HAP-1 (cell line): Measurements from ENCODE around the gene RPLP2.

Experiments used
- DNase-seq, 2 experiments: peaks; one replicate each; pipeline ENCODE4 v3.0.0-alpha.2; 2016 to 2020; ENCODE audit warnings: low spot score in 2 of 2
- H3K27me3 ChIP-seq: fragments of 250-450 bp; sonication (Bioruptor Pico); 2 replicates; pipeline ENCODE4 v1.5.1; 2020; ENCODE audit warnings: low read depth, mild to moderate bottlenecking, moderate library complexity
- H3K36me3 ChIP-seq: fragments of 250-450 bp; sonication (Bioruptor Pico); replicated peaks from 2 replicates; pipeline ENCODE4 v1.5.1; 2020; ENCODE audit warnings: mild to moderate bottlenecking
- H3K4me1 ChIP-seq: fragments of 250-450 bp; sonication (Bioruptor Pico); 2 replicates; pipeline ENCODE4 v1.5.1; 2020; ENCODE audit warnings: mild to moderate bottlenecking
- H3K4me3 ChIP-seq: fragments of 250-450 bp; sonication (Bioruptor Pico); 2 replicates; pipeline ENCODE4 v1.5.1; 2020; ENCODE audit warnings: mild to moderate bottlenecking, moderate library complexity
- H3K9me3 ChIP-seq: fragments of 250-450 bp; sonication (Bioruptor Pico); 2 replicates; pipeline ENCODE4 v1.5.1; 2020; ENCODE audit warnings: mild to moderate bottlenecking, moderate library complexity
- in situ Hi-C: fragments of 300-500 bp; cut with MboI; formaldehyde crosslinking; loops from 3 replicates; pipeline ENCODE4 v1.14.3; 2020; ENCODE audit warnings: low sequenced_read_pairs, inconsistent platforms, mixed read lengths

Gene RPLP2

DNA sequence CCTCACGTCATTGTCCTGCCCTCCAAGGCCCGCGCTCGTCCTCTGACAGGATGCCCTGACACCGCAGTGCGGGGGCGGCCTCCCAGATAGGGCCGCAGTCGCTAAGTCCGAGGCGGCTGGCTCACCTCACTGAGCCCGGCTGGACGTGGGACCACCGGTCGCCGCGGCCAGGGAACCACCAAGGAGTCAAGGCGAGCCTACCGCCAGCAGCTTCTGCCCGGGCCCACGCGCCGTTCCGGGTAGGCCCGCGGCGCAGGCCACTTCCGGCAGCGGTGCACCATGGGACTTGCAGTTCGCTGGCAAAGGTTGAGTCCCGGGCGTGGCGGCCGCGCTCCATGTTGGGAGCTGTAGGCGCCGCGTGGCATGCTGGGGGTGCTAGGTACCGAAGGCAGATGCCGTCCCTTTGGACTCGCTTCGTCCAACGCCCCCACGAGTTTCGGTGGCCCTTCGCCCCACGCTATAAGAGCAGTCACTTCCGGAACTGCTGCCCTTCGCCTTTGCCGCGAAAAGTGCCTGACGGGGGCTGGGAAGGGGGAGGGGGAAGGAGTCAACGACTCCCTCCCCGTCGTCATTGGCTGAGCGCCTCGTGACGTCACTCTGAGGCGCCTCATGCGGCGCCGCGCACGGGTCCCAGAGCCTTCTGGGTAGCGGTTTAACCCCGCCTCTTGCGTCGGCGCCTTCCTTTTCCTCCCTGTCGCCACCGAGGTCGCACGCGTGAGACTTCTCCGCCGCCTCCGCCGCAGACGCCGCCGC is at the start of gene RPLP2:
Gene RPLP2 (plus strand): TSS at position 681 of the 753 bp plus-strand sequence. CDS start 268 bp downstream, outside the sequence.
- Histone ChIP-seq H3K4me1 (peaks cover 20% of the 10 kb centered on the region), H3K36me3 (peaks cover 48% of the 10 kb centered on the region), H3K27me3 (no peaks in the 10 kb centered on the region), H3K4me3 (peak within 1 kb of the TSS; percentile 98), H3K9me3 (no peaks in the 10 kb centered on the region)
- peak; percentile 89 to 97 for DNase-seq
- in situ Hi-C loops: no loop called here

DNA sequence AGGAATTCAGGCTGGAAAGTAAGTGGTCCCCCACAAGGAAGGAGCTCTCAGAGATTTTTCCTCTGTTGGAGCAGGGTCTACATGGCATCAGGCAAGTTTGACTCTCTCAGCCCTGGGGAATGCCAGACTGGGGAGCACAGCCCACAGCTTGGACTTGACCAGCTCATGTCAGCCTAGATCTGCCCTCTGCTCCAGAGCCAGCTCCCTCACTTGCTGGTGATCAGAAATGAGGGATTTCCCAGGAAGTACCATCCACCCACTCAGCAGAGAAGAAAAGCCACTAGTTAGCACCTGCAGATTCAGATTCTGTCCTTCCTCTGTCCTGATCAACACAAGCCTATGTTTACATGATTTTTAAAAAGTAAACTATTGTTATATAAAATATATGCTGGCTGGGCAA is 49.5 kb upstream of the RPLP2 start:
- Histone ChIP-seq H3K4me3 (no peak overlapping the region), H3K27me3 (no peaks in the 10 kb centered on the region), H3K4me1 (no peaks in the 10 kb centered on the region), H3K9me3 (no peaks in the 10 kb centered on the region), H3K36me3 (peaks cover 85% of the 10 kb centered on the region)
- DNase-seq: no peak
- in situ Hi-C loops: loop anchor here (10.0 to 25.0 kb wide), 2 partner anchors 115 to 198 kb away; partner anchors contain the start of genes LMNTD2 and RASSF7

DNA sequence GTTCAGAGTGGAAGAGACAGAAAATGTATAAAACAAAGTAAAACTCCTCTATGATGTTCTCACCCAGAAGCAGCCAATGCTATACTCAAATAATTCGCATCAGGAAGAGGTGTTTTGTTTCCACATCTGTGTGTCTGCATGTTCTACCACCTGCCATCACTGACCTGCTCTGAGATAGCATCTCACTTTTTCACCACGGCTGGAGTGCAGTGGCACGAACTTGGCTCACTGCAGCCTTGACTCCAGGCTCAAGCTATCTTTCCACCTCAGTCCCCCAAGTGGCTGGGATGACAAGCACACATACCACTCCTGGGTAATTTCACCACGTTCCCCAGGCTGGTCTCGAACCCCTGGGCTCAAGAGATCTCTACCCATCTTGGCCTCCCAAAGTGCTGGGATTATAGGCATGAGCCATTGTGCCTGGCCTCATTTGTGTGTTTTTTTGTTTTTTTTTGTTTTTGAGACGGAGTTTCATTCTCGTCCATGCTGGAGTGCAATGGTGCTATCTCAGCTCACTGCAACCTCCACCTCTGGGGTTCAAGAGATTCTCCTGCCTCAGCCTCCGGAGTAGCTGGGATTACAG is 48.1 kb upstream of the RPLP2 start:
- DNase-seq: no peak
- Histone ChIP-seq H3K4me3 (no peak overlapping the region), H3K27me3 (no peaks in the 10 kb centered on the region), H3K9me3 (no peaks in the 10 kb centered on the region), H3K4me1 (no peaks in the 10 kb centered on the region), H3K36me3 (peaks cover 89% of the 10 kb centered on the region)
- in situ Hi-C loops: loop anchor here (10.0 to 25.0 kb wide), 2 partner anchors 117 to 199 kb away; partner anchors contain the start of genes LMNTD2 and RASSF7

DNA sequence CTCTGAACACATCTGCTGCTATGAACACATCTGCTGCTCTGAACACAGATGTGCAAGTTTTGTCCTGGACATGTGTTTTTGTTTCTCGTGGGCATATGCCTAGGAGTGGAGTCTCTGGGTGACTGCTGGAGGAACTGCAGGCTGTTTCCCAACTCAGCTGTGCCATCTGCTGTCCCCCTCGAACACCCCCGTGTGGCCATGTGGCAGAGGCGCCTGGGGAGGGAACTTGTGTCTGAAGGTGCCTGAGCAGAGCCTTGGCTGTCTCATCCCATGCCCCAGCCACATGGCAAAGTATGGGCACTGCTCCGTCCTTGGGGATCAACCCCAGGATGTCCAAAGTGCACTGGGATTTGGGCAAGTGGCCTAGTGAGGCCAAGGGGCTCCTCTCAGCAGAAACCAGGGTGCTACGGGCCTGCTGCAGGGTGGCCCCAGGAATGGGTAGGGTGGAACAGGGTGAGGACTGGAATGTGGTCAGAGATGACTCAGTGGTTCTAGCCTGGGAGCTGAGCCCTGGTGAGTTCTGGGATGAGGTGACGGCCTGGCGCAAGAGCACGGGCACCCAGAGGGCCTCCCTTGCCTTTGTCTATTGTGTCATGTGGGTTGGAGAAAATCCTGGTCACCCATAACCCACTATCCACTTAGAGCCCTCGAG is 47.2 kb upstream of the RPLP2 start:
- H3K4me1 ChIP-seq: no peaks in the 10 kb centered on the region
- peaks cover 89% of the 10 kb centered on the region for H3K36me3 ChIP-seq
- peak in 1 of 2 experiments; percentile 45 for DNase-seq
- H3K9me3 ChIP-seq: no peaks in the 10 kb centered on the region
- H3K27me3 ChIP-seq: no peaks in the 10 kb centered on the region
- no peak overlapping the region for H3K4me3 ChIP-seq
- in situ Hi-C loops: loop anchor here (10.0 to 25.0 kb wide), 2 partner anchors 118 to 200 kb away; partner anchors contain the start of genes LMNTD2 and RASSF7

DNA sequence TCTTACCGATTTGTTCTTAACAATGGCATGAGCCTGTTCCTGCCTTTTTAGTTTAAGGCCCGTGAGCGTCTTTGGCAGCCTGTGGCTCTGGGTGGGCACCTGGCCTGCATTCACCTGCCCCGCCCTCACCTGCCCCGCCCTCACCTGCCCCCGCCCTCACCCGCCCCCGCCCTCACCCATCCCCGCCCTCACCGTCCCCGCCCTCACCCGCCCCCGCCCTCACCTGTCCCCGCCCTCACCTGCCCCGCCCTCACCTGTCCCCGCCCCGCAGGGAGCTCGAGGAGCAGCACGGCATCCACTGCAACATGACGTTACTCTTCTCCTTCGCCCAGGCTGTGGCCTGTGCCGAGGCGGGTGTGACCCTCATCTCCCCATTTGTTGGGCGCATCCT is 46.7 kb upstream of the RPLP2 start:
- no peaks in the 10 kb centered on the region for H3K4me1 ChIP-seq
- no peaks in the 10 kb centered on the region for H3K27me3 ChIP-seq
- in situ Hi-C loops: loop anchor here (10.0 to 25.0 kb wide), 2 partner anchors 118 to 201 kb away; partner anchors contain the start of genes LMNTD2 and RASSF7
- peaks cover 84% of the 10 kb centered on the region for H3K36me3 ChIP-seq
- no peak for DNase-seq
- H3K9me3 ChIP-seq: no peaks in the 10 kb centered on the region
- H3K4me3 ChIP-seq: no peak overlapping the region

DNA sequence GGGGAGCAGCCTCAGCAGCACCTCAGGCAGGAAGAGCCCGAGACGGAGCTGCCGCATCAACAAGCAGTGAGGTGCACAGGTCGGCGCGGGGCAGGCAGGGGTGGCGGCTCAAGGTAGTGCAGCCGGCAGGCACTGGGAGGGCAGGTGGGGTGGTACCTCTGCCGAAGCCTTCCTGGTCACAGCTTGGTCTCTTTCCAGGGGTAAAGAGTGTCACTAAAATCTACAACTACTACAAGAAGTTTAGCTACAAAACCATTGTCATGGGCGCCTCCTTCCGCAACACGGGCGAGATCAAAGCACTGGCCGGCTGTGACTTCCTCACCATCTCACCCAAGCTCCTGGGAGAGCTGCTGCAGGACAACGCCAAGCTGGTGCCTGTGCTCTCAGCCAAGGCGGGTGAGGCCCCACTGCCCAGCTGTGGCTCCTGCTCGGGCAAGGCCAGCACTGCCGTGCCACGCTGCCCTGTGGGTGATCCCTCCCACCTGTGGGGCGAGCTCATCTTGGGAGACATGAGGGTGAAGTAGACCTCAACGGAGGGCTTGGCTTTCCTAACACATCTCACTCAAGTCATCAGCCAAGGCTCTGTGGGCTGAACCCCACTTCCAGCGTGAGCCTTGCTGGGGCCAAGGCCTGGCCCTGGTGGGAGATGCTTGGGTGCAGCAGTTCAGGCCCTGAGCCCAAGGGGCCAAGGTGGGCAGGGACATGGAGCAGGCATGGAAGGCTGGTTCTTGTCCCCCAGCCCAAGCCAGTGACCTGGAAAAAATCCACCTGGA is 46.0 kb upstream of the RPLP2 start:
- H3K4me3 ChIP-seq: no peak overlapping the region
- no peak for DNase-seq
- no peaks in the 10 kb centered on the region for H3K9me3 ChIP-seq
- in situ Hi-C loops: loop anchor here (10.0 to 25.0 kb wide), 2 partner anchors 119 to 201 kb away; partner anchors contain the start of genes LMNTD2 and RASSF7
- no peaks in the 10 kb centered on the region for H3K4me1 ChIP-seq
- H3K27me3 ChIP-seq: no peaks in the 10 kb centered on the region
- H3K36me3 ChIP-seq: peaks cover 80% of the 10 kb centered on the region

DNA sequence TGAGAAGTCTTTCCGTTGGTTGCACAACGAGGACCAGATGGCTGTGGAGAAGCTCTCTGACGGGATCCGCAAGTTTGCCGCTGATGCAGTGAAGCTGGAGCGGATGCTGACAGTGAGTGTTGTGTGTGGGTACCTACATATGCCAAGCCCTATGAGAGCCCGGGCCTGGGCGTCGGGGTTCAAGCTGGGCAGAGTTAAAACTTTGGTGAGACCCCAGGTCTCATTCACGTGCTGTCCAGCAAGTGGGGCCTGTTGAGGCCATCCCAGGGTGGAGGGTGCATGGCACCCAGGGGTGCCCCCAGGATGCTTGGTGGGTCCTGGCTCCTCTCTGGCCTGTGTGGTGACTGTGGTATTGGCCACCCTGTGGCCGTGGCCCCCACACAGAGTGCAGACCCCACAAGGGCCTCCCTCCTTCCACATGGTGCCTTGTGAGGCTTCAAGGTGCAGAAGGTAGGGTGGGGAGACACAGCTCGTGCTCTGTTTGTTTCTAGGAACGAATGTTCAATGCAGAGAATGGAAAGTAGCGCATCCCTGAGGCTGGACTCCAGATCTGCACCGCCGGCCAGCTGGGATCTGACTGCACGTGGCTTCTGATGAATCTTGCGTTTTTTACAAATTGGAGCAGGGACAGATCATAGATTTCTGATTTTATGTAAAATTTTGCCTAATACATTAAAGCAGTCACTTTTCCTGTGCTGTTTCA is 45.3 kb upstream of the RPLP2 start:
- Histone ChIP-seq H3K4me3 (no peak overlapping the region), H3K36me3 (peaks cover 76% of the 10 kb centered on the region), H3K4me1 (no peaks in the 10 kb centered on the region), H3K27me3 (no peaks in the 10 kb centered on the region), H3K9me3 (no peaks in the 10 kb centered on the region)
- in situ Hi-C loops: loop anchor here (10.0 to 25.0 kb wide), 2 partner anchors 120 to 202 kb away; partner anchors contain the start of genes LMNTD2 and RASSF7
- no peak for DNase-seq

DNA sequence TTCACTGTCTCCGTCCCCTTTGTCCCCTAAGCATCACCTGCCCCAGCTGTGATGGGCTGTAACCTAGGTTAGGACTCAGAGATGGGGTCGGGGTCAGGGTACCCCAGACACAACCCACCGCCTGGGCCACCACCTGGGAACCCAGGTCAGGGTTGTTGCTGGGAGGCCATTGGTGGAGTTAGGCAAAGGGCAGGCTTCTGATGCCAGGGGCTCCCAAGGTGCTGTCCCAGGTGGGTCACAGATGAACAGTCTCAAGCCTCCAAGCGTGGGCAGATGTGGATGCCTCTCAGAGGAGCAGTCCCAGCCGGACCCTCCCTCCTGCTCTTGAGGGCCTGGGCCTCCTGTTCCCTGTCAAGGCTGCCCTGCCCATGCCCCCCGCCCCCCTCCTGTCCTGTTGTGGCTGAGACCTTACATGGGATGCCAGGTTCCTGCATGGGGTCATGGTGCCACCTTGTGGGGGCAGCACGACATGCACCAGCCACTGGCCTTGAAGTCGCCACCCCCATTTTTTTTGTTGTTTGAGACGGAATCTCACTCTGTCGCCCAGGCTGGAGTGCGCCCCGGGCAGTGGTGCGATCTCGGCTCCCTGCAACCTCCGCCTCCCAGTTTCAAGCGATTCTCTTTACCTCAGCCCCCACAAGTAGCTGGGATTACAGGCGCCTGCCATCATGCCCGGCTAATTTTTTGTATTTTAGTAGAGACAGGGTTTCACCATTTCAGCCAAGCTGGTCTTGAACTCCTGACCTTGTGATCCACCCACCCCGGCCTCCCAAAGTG is 44.6 kb upstream of the RPLP2 start:
- no peak overlapping the region for H3K4me3 ChIP-seq
- DNase-seq: peak in 1 of 2 experiments; percentile 80
- H3K9me3 ChIP-seq: no peaks in the 10 kb centered on the region
- H3K36me3 ChIP-seq: peaks cover 75% of the 10 kb centered on the region
- in situ Hi-C loops: loop anchor here (10.0 to 25.0 kb wide), 2 partner anchors 120 to 203 kb away; partner anchors contain the start of genes LMNTD2 and RASSF7
- H3K27me3 ChIP-seq: no peaks in the 10 kb centered on the region
- H3K4me1 ChIP-seq: no peaks in the 10 kb centered on the region

DNA sequence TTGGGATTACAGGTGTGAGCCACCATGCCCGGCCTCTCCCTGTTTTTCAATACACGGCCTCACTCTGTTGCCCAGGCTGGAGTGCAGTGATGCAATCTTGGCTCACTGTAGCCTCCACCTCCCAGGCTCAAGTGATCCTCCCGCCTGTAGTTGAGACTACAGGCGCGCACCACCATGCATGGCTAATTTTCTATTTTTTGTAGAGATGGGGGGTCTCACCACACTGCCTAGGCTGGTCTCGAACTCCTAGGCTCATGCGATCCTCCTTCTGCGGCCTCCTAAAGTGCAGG is 44.0 kb upstream of the RPLP2 start:
- Histone ChIP-seq H3K27me3 (no peaks in the 10 kb centered on the region), H3K4me3 (no peak overlapping the region), H3K4me1 (no peaks in the 10 kb centered on the region), H3K36me3 (peaks cover 75% of the 10 kb centered on the region), H3K9me3 (no peaks in the 10 kb centered on the region)
- DNase-seq: no peak
- in situ Hi-C loops: loop anchor here (10.0 to 25.0 kb wide), 2 partner anchors 121 to 203 kb away; partner anchors contain the start of genes LMNTD2 and RASSF7

DNA sequence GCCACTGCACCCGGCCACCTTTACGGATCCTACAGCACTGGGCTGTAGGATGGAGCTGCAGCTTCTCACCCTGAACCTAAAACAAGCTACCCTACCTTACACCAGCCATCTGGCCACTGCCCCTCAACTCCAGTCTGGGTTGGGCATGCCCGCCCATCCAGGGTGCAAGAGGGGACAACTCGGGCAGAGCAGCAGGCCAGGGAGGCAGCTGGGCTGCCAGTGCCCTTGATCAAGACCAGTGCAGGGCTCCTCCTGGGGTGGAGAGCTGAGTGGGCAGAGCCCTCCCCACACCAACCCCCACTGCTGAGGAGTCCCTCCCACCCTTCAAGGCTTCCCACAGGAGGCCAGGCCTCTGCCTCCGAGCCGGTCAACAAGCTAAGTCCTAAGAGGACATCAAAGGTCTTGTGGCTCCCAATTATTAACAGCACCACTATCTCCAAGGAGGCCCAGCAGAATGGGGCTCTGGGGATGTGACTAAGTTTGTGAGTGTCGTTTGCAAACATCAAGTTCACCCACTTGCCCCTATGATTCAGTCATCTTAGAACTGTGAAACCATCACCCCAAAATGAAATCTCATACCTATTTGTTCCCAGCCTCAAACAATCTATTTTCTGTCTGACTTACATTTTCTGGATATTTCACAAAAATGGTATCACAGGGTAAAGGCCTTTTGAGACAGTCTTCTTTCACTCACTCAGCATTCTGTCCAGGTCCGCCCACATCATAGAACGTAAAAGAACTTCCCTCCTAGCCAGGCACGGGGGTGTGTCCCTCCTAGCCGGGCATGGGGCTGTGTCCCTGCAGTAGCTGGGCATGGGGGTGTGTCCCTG is 43.4 kb upstream of the RPLP2 start:
- Histone ChIP-seq H3K9me3 (no peaks in the 10 kb centered on the region), H3K4me3 (no peak overlapping the region), H3K27me3 (no peaks in the 10 kb centered on the region), H3K4me1 (no peaks in the 10 kb centered on the region), H3K36me3 (peaks cover 76% of the 10 kb centered on the region)
- no peak for DNase-seq
- in situ Hi-C loops: loop anchor here (10.0 to 25.0 kb wide), 2 partner anchors 122 to 204 kb away; partner anchors contain the start of genes LMNTD2 and RASSF7

DNA sequence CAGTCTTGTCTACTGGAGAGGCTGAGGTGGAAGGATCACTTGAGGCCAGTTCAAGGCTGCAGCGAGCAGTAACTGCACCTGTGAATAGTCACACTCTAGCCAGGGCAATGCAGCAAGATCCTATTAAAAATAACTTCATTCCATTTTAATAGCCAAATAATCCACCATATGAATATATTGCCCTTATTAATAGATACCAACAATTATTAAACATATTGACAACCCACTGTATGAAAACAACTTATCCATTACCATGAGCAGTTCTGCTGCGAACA is 42.9 kb upstream of the RPLP2 start:
- in situ Hi-C loops: loop anchor here (10.0 to 25.0 kb wide), 2 partner anchors 122 to 205 kb away; partner anchors contain the start of genes LMNTD2 and RASSF7
- peaks cover 78% of the 10 kb centered on the region for H3K36me3 ChIP-seq
- DNase-seq: no peak
- H3K4me1 ChIP-seq: no peaks in the 10 kb centered on the region
- no peaks in the 10 kb centered on the region for H3K27me3 ChIP-seq
- no peaks in the 10 kb centered on the region for H3K9me3 ChIP-seq
- H3K4me3 ChIP-seq: no peak overlapping the region
